NCI-H82 (cell line): ENCODE results near the gene NCAPG2.

Source experiments
- DNase-seq: peaks from one replicate; lab custom pipeline; 2025; lab: John Stamatoyannopoulos, UW

NCAPG2 gene

DNA sequence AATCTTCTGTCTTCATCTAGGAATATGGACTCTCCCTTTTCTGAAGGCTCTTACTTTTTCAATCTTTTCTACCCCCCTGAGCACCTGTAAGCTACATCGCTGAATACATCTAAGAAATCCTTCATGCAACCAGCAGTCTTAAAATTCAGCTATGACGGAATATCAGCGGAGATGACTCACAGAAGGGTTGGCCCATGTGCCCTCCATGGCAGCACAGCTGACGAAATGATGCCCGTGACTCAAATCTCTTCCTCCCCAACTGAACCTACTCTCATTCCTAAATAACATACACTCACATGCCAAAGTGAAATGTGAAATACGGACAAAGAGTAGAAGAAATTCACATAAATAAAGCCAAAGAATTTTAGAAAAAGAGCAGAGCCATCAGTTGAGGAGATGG, 30.3 kb upstream of the NCAPG2 start:
- no peak for DNase-seq

DNA sequence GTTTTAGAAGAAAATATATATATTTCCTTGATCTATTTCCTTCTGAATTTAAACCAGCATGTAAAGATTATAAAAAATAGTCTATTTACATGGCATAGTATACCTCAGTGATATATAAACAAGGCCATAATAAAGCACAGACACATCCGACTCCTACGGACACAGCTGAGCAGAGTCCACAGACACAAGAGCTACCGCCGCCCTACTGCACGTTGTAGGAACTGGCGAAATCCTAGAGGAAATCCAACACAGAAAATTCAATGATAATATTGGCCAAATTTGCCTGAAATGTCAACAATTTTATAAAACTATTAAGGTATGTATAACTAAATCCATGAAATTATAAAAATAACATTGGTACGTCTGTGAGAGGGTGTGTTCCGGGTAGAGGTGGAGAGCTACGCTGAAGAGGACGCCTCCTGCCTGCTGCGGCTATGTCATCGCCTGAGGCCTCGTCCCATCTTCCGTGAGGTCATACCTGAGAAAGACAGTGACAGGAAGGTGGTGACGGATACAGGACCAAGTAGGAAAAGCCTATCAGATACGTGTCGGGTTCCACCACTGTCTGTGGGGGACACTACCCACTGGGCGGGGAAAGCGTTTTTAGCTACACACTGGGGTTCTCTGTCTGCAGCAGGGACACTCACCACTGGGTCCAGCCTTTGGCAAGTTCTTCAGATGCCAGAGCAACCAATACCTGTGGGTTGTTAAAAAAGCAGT, 29.3 kb upstream of the NCAPG2 start:
- DNase-seq, result no peak

DNA sequence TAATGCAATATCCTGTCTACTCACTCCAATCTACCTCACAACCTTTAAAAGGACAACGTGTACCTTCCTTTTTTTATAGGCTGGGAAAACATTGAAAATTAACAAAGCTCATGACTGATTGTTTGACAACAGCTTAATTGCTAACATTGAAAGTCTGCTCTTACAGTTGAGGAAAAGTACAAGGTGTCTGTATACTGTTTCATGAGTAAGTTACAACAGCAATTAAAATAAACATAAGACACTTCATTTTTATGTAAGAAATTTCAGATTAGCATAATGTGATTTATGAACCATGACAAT, 28.6 kb upstream of the NCAPG2 start:
- no peak for DNase-seq

DNA sequence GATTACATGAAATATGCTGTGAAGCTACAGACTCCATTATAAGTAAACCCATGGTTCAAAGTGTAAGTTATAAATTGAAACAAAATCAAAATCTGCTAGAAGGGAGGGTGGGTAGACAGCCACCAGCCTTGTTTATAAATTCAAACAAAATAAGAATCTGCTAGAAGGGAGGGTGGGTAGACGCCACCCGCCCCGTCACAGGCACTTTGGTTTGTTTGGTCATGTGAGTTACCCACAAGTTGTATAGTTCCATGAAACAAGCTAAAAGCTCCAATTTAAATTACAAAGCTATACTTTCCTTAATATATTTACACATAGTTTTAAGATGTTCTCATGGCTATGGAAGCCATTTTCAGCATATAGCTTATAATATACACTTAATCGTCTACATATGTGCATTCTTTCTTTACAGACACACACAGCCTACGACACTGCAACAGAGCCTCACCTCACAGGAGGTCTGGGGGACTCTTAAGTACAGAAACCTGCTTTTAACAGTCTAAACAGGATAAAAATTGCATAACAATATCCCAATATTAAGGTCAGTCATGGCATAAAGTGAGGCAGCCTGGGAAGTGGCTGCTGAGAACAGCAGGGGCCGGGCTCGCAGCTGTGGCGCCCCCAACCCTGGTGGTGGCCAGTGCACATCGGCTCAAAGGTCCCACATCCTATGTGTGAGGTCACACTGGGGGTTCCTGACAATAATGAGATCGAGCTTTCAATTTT, 28.1 kb upstream of the NCAPG2 start:
- no peak for DNase-seq

GRCh38 chr7:158731761-158732160, 27.2 kb upstream of the NCAPG2 start:
- no peak for DNase-seq

GRCh38 chr7:158730383-158731346, 26.1 kb upstream of the NCAPG2 start:
- DNase-seq, result no peak

DNA sequence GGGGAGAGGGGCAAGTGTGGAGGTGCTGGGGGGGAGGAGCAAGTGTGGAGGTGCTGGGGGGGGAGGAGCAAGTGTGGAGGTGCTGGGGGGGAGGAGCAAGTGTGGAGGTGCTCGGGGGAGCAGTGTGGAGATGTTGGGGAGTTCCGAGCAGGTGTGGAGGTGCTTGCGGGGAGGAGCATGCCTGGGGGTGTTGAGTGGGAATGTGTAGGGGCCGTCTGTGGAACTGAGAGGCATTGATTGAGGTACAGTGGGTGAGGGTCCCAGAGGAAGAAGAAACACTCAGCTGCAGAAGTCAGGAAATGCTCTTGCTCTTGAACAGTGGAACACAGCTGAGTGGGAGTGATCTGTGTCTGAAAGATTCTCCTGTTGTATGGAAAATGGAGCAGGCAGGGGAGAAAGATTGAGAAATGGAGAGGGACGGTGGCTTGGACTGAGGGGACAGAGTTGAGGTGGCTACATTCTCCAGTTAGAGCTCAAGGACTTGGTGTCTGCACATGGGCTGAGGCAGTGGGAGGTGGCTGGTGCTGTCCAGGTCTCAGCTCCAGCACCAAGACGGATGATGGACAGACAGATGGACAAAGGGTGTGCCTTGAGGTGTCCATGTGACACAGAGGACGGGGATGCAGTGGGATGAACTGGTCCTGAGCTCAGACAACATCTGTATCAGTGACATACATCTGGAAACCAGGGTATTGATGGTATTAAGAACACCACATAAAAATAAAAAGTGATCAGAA, 25.2 kb upstream of the NCAPG2 start:
- no peak for DNase-seq

DNA sequence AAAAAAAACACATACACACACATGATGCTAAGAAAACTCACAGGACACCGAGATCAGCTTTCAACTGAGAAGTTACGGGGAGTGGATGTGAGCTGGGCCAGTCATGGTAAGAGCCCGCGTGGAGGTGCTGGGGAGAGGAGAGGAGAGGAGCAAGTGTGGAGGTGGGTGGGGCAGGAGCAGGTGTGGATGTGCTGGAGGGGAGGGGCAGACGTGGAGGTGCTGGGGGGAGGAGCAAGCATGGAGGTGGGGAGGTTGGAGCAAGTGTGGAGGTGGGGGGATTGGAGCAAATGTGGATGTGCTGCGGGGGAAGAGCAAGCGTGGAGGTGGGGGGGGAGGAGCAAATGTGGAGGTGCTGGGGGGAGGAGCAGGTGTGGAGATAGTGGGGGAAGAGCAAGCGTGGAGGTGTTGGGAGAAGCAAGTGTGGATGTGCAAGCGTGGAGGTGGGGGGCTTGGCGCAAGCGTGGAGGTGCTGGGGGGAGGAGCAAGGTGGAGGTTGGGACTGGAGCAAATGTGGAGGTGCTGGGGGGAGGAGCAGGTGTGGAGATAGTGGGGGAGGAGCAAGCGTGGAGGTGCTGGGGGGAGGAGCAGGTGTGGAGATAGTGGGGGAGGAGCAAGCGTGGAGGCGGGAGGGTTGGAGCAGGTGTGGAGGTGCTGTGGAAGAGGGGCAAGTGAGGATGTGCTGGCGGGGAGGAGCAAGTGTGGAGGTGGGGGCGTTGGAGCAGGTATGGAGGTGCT, 24.5 kb upstream of the NCAPG2 start:
- no peak for DNase-seq

GRCh38 chr7:158727690-158728089, 23.1 kb upstream of the NCAPG2 start:
- DNase-seq, result no peak

DNA sequence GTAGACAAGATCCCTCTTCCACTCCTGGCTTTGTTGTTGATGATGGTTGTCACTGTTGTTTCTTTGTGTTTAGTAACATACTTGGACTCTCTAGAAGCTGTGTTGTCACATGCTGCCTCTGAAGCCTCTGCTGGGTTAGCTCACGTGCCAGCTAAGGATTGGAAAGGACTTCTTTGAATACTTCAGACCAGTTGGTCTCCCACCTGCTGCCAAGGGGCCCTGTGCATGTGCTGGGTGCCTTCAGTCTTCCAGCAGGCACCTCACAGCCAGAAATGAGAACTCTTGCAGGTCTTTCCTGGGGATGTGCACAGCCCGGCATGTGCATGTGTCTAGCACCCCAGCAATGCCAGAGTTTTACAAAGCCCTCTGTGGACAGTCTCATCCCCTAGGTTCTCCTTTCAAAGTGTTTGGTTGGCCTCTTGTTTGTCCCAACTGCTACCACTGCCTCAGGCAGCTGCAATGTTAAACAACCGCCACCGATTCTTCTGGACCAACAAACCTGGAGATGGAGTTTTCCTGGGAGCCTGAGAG, 21.7 kb upstream of the NCAPG2 start:
- DNase-seq, result no peak

DNA sequence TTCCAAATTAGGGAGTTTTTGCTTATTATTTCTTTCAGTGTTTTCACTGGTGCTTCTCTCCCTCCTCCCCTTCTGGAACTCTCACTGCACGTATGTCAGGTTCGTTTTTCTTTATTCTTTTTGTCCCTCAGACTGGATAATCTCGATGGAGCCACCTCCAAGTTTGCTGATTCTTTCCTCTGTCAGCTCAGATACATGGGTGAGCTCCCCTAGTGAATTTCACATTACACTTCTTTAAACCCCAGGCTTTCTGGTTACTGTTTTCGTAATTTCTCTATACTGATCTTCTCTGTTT, 20.8 kb upstream of the NCAPG2 start:
- no peak for DNase-seq

DNA sequence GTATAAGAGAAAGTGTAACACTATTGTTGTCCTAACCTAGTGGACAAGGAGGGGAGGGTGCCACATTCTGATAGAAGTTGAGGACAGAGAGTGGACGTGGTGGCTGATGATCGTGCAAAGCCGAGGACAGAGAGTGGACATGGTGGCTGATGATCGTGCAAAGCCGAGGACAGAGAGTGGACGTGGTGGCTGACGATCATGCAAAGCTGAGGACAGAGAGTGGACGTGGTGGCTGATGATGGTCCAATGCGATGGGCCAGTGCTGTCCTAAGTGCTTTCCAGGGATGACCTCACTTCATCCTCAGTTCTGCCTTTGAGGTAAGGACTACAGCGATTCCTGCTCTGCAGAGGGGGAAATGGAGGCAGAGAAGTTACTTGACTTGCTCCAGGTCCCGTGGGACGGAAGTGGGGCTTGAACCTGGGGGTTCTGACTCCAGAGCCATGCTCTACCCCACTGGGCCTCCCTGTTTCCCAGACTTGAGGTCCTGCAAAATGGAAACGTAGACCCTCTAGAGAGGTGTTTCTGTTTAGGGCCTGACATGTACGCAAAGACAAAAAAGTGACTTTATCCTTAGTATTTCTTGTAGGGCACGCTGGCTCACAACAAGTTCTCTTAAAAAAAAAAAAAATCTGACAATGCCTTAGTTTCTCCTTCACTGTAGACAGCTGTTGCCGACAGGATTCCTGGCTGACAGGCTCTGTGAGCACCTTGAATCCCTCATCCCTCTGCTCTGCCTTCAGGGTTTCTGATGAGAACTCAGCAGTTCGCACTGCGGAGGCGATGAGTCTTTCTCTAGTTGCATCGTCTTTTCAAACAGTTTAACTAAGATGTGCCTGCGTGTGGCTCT, 20.3 kb upstream of the NCAPG2 start:
- no peak for DNase-seq

GRCh38 chr7:158723714-158724385, 19.2 kb upstream of the NCAPG2 start:
- DNase-seq, result no peak

GRCh38 chr7:158723266-158723665, 18.7 kb upstream of the NCAPG2 start:
- DNase-seq, result no peak

DNA sequence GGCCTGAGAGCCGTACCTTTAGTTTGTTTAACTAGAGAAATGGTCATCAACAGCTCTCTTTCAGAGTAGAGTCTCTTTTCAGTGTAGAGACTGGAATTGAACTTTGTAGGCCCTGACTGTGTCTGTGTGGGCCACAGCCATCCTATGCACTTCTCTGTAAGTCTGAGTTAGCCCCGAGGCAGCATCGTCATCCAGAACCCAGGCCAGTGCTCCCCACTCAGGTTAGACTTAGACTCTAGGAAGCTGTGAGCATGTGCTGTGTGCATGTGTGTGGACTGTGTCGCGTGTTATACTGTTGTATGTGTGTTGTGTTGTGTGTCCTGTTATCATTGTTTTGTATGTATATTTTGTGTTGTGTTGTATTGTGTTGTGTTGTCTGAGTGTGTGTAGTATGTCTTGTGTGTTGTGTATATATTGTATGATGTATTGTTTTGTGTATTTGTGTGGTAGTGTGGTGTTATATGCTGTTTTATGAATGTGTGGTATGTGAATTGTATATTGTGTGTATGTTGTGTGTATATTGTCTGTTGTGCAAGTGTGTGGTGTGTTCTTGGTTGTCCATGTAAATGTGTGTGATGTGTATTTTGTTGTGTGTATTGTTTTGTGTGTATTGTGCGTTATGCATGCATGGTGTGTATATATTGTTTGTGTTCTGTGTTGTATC, 18.1 kb upstream of the NCAPG2 start:
- no peak for DNase-seq

DNA sequence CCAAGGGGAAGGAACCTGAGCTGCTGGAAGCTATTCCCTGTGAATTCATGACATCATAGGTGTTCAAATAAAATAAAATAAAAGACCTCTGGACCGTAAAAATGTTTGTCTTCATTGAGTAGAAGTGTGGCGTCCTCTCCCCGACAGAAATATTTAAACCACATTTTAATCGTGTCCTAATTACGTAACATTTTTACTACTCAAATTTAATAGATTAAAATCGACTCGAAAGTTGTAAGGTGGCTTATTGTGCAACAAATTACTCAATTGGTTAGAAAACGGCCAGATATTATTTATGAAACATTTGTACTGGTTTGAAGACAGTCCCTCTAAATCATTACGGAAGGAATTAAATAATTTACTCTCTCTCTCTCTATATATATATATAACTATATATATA, 15.5 kb upstream of the NCAPG2 start:
- DNase-seq, result no peak

DNA sequence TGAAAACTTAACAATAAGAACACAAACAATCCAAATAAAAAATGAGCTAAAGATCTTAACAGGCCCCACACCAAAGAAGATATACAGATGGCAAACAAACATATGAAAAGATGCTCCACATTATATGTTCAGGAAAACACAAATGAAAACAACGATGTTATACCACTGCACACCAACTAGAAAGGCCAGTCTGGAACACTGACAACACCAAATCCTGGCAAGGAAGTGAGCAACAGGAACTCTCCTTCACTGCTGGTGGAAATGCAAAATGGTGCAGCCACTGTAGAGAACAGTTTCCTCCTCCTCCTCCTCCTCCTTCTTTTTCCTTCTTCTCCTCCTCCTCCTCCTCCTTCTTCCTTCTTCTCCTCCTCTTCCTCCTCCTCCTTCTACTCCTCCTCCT, 12.2 kb upstream of the NCAPG2 start:
- no peak for DNase-seq

DNA sequence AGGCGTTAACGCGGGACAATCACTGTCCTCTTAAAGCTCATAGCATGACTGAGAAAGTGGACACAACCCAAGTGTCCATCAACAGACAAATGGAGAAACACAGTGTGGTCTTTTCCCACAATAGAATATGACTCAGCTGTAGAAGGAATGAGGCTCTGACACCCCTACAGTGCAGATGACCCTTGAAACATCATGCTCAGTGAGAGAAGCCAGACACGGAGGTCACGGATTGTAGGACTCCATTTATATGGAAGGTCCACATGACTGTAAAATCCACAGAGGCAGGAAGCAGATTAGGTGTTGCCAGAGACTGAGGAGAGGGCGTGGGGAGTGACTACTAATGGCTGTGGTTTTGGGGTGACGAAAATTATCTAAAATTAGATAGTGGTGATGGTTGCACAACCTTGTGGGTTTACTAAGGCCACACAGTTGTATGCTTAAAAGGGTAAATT, 6.1 kb upstream of the NCAPG2 start:
- no peak for DNase-seq

GRCh38 chr7:158707610-158708009, 3.0 kb upstream of the NCAPG2 start:
- no peak for DNase-seq
